AG09319 (cell line): Measurements from ENCODE around the gene CAPG.

Source experiments
- DNase-seq: peaks from one replicate; pipeline ENCODE4 v3.0.0-alpha.2; 2010; ENCODE audit warnings: low read depth; ENCODE audit errors: extremely low read depth
- CTCF ChIP-seq: IDR thresholded peaks from 2 replicates; pipeline ENCODE4 v1.5.1; 2011; ENCODE audit warnings: low read depth, mild to moderate bottlenecking, inconsistent platforms, low read length, moderate library complexity

The CAPG gene

GRCh38 chr2:85399183-85399455 is 11.0 kb downstream of the CAPG start:
- DNase-seq, result no peak
- no peak for TF ChIP-seq CTCF

- TF ChIP-seq CTCF, result no peak
- no peak for DNase-seq
Measured at GRCh38 chr2:85398426-85399182, 11.6 kb downstream of the CAPG start.

GRCh38 chr2:85397925-85398331 is 12.2 kb downstream of the CAPG start:
- no peak for DNase-seq
- no peak for TF ChIP-seq CTCF

- DNase-seq, result no peak
- TF ChIP-seq CTCF, result no peak
Measured at GRCh38 chr2:85396531-85397470, 13.4 kb downstream of the CAPG start.

GRCh38 chr2:85395912-85396475 is 14.2 kb downstream of the CAPG start:
- DNase-seq, result no peak
- no peak for TF ChIP-seq CTCF

GRCh38 chr2:85394976-85395375 is 15.2 kb downstream of the CAPG start:
- no peak for TF ChIP-seq CTCF
- DNase-seq, result no peak

GRCh38 chr2:85394261-85394681 is 15.9 kb downstream of the CAPG start:
- DNase-seq, result no peak
- no peak for TF ChIP-seq CTCF
